Gastrocnemius medialis (tissue), 4 donors: ENCODE measurements around the gene ZBTB7C.

ENCODE experiments used
- POLR2A ChIP-seq, 2 donors: fragments of 450-650 bp; IDR thresholded peaks; one replicate each; pipeline ENCODE4 v1.6.1; 2017; ENCODE audit warnings: antibody characterized with exemption in 2 of 2, mild to moderate bottlenecking in 2 of 2, moderate library complexity in 2 of 2
- TF ChIP-seq, protein P1 (sequence below), 5 experiments: fragments of 450-650 bp in 3 of 5; fragments of 200-600 bp in 2 of 5; sonication (generic) in 2 of 5; IDR thresholded peaks in 4 of 5; conservative IDR thresholded peaks in 1 of 5; 1 replicate in 4 of 5; 2 replicates in 1 of 5; pipeline ENCODE4 v1.5.1; 2016 to 2019; ENCODE audit warnings: antibody characterized with exemption in 5 of 5, mild to moderate bottlenecking in 3 of 5, moderate library complexity in 3 of 5

- TF ChIP-seq, protein P1, sequence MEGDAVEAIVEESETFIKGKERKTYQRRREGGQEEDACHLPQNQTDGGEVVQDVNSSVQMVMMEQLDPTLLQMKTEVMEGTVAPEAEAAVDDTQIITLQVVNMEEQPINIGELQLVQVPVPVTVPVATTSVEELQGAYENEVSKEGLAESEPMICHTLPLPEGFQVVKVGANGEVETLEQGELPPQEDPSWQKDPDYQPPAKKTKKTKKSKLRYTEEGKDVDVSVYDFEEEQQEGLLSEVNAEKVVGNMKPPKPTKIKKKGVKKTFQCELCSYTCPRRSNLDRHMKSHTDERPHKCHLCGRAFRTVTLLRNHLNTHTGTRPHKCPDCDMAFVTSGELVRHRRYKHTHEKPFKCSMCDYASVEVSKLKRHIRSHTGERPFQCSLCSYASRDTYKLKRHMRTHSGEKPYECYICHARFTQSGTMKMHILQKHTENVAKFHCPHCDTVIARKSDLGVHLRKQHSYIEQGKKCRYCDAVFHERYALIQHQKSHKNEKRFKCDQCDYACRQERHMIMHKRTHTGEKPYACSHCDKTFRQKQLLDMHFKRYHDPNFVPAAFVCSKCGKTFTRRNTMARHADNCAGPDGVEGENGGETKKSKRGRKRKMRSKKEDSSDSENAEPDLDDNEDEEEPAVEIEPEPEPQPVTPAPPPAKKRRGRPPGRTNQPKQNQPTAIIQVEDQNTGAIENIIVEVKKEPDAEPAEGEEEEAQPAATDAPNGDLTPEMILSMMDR (IDR thresholded peaks at IDR 0.05 in 4 of 5, conservative IDR thresholded peaks at IDR 0.05 in 1 of 5) = no peak
- no peak for TF ChIP-seq POLR2A (IDR thresholded peaks at IDR 0.05)
These were observed 200.6 kb downstream of the ZBTB7C start for GRCh38 chr18:48208432-48209140.
